Measurements from ENCODE around the gene PHF1.

DNA sequence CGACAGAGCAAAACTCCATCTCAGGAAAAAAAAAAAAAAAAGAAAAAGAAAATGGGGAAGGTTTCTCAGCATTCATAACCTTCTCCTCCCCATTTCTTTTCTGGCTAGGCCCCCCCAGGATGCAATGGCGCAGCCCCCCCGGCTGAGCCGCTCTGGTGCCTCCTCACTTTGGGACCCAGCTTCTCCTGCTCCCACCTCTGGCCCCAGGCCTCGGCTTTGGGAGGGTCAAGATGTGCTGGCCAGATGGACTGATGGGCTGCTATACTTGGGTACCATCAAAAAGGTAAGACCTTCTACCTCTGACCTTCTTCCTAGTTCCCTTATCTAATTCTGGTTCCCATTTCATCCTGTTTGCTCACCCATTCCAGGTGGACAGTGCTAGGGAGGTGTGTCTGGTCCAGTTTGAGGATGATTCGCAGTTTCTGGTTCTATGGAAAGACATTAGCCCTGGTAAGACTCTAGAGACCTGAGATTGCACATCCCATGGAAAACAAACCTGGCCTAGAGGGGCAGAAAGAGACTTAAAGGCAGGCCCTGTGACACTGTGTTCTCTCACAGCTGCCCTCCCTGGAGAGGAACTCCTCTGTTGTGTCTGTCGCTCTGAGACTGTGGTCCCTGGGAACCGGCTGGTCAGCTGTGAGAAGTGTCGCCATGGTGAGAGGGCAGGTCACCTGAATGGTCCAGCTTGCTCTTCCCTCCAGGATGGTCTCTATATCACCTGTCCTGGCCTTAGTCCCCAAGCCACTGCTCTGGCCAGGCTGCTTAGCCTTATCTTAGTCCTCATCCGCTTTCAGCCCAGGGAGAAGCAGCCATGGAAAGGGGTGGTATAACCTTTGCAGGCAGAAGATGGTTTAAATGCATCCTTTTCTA, 1.6 kb downstream of the PHF1 start:
- TF ChIP-seq, protein P1, sequence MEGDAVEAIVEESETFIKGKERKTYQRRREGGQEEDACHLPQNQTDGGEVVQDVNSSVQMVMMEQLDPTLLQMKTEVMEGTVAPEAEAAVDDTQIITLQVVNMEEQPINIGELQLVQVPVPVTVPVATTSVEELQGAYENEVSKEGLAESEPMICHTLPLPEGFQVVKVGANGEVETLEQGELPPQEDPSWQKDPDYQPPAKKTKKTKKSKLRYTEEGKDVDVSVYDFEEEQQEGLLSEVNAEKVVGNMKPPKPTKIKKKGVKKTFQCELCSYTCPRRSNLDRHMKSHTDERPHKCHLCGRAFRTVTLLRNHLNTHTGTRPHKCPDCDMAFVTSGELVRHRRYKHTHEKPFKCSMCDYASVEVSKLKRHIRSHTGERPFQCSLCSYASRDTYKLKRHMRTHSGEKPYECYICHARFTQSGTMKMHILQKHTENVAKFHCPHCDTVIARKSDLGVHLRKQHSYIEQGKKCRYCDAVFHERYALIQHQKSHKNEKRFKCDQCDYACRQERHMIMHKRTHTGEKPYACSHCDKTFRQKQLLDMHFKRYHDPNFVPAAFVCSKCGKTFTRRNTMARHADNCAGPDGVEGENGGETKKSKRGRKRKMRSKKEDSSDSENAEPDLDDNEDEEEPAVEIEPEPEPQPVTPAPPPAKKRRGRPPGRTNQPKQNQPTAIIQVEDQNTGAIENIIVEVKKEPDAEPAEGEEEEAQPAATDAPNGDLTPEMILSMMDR (conservative IDR thresholded peaks at IDR 0.05), result no peak
- no peak for TF ChIP-seq ZFX (IDR thresholded peaks at IDR 0.05)

Measured in C4-2B (cell line).